Small intestine (tissue), 7 donors: ENCODE results near the gene KCNH4. TPM values are rescaled to one million over a fixed set of nuclear protein-coding genes. Genes with fewer than 3 reads are reported as not detected.

Source experiments
- DNase-seq, 2 donors: peaks; one replicate each; pipeline versions ENCODE4 v3.0.0 to v3.0.0-alpha.2; 2013
- FAIRE-seq: peaks from 2 replicates; lab custom pipeline; 2012; peaks lifted over from hg19 to GRCh38; lab: Jason Lieb, UNC
- H3K27ac ChIP-seq, 3 donors: one replicate each; pipeline ENCODE4 v1.5.1; 2013; ENCODE audit warnings: low read length in 2 of 3, mild to moderate bottlenecking in 2 of 3, control low read depth in 1 of 3, inconsistent platforms in 1 of 3, low read depth in 1 of 3, moderate library complexity in 1 of 3
- H3K27me3 ChIP-seq, 3 donors: one replicate each; pipeline ENCODE4 v1.6.1; 2013; ENCODE audit warnings: low read length in 3 of 3, inconsistent platforms in 1 of 3; ENCODE audit not compliant: control insufficient read depth in 3 of 3, insufficient read depth in 3 of 3
- H3K36me3 ChIP-seq, 3 donors: one replicate each; pipeline ENCODE4 v1.6.1; 2013; ENCODE audit warnings: low read length in 3 of 3, inconsistent platforms in 1 of 3, low read depth in 1 of 3, mild to moderate bottlenecking in 1 of 3, moderate library complexity in 1 of 3; ENCODE audit not compliant: control insufficient read depth in 3 of 3, insufficient read depth in 2 of 3
- H3K4me1 ChIP-seq, 3 donors: one replicate each; pipeline ENCODE4 v1.6.1; 2013; ENCODE audit warnings: low read length in 2 of 3, inconsistent platforms in 1 of 3, low read depth in 1 of 3, mild to moderate bottlenecking in 1 of 3, moderate library complexity in 1 of 3; ENCODE audit not compliant: control insufficient read depth in 3 of 3, insufficient read depth in 2 of 3
- H3K4me3 ChIP-seq, 3 donors: one replicate each; pipeline ENCODE4 v1.5.1; 2013; ENCODE audit warnings: low read length in 3 of 3, control low read depth in 1 of 3, inconsistent platforms in 1 of 3, low read depth in 1 of 3, mild to moderate bottlenecking in 1 of 3, moderate library complexity in 1 of 3
- H3K9me3 ChIP-seq, 2 donors: one replicate each; pipeline ENCODE4 v1.6.1; 2013; ENCODE audit warnings: low read depth in 1 of 2, low read length in 1 of 2; ENCODE audit not compliant: control insufficient read depth in 2 of 2, insufficient read depth in 1 of 2
- WGBS, 3 donors: extraction: QIAGEN DNeasy Blood & Tissue Kit; methylation state at CpG; one replicate each; pipeline ENCODE4 v1.1.7; 2013; 5-methylcytosine and 5-hydroxymethylcytosine counted together
- polyA plus RNA-seq, 4 donors: library from polyadenylated mRNA; stranded (reverse) in 3 of 4; unstranded in 1 of 4; fragments of 200-250 nt in 3 of 4; fragments of 120-200 nt in 1 of 4; gene quantifications; one replicate each; pipeline versions ENCODE4 v1.2.1 to v1.2.3, GENCODE V29; 2013
- donor health status: healthy with polysubstance abuse.
- donor health status: control.
- donor health status: control.
- donor health status: Bipolar disorder and iron deficiency.
- donor health status: healthy.

KCNH4 gene
- polyA plus RNA-seq, 4 donors = 0.18 to 0.22 TPM; not detected in 2

DNA sequence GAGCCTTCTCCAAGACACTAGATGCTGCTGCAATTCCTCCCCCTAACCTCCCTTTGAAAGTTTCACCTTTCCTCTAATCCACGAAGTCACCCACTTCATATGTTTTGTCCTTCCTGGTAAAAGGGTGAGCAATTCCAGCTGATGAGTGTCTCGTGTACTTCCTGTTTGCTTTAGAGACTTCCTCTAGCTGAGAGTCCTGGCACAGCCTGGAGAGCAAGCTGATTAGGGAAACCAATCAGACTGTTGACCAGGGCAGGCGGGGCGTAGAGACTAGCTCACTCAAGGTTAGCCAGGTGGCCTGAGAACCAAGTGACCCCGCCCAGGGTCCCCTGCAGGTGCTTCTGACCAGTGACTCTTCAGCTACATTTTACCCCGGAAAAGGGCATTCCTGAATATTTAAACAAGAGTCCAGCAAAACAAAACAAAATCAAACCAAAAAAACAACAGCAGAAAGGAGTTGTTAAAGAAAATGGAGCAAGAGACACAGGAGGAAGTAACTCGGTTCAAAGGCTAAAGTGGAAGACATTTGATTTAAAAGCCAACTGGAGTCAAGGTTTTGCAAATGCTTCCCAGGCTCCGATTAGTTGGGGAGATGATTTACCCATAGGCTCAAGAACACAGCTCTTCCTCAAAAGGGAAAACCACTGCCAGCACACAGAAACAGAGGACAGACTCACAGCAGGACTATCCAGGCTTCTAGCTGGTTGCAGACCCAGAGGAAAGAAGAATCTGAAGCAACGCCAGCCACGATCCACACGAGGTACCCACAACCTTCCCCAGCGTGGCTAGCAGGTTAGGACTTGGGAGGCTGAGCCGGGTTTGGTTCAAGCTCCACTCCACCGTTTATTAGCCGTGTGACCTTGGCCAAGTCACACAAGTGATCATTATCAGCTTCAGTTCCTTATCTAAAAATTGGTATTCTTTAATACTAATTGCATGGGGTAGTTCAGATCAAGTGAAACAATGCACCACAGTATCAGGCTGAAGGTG is 45.0 kb downstream of the KCNH4 start:
- Histone ChIP-seq H3K4me3 (peak overlapping the region in 2 of 3 donors; percentile 3 to 33), H3K36me3 (peaks cover under 1 to 63% (median 2%) of the 10 kb centered on the region in 3 donors)

GRCh38 chr17:42135151-42135550 is 45.8 kb downstream of the KCNH4 start:
- Histone ChIP-seq H3K27ac (peak overlapping the region; percentile 75 to 96 (median 84)), H3K4me1 (peaks cover 9 to 60% (median 10%) of the 10 kb centered on the region in 3 donors)
- WGBS, 3 donors = 59 to 72% (median 69%) methylated on average over 6 of the region's 6 CpGs

More for the DNA sequence above, 45.0 kb downstream of the KCNH4 start:
- Histone ChIP-seq H3K27ac (peak overlapping the region; percentile 75 to 96 (median 84)), H3K27me3 (no peaks in the 10 kb centered on the region), H3K4me1 (peaks cover 9 to 60% (median 10%) of the 10 kb centered on the region in 3 donors), H3K9me3 (no peaks in the 10 kb centered on the region)
- WGBS, 3 donors = 10 to 38% (median 17%) methylated on average over 15 of the region's 15 CpGs
- FAIRE-seq = peak; percentile 19
- peak; percentile 91 to 98 for DNase-seq

GRCh38 chr17:42133461-42134041 is 47.4 kb downstream of the KCNH4 start:
- 7 to 31% (median 19%) methylated on average over 4 of the region's 4 CpGs for WGBS, 3 donors
- peaks cover 9 to 54% (median 10%) of the 10 kb centered on the region in 3 donors for H3K4me1 ChIP-seq
- no peak overlapping the region for H3K4me3 ChIP-seq
- H3K9me3 ChIP-seq = no peaks in the 10 kb centered on the region
- FAIRE-seq = no peak
- peak in 1 of 2 donors; percentile 48 for DNase-seq
- peaks cover 4 to 66% (median 12%) of the 10 kb centered on the region in 3 donors for H3K36me3 ChIP-seq
- no peaks in the 10 kb centered on the region for H3K27me3 ChIP-seq
- peak overlapping the region; percentile 46 to 60 (median 48) for H3K27ac ChIP-seq

More at GRCh38 chr17:42135151-42135550, 45.8 kb downstream of the KCNH4 start:
- DNase-seq (no peak), FAIRE-seq (no peak)
- H3K27me3 ChIP-seq = no peaks in the 10 kb centered on the region
- no peaks in the 10 kb centered on the region for H3K9me3 ChIP-seq
- no peak overlapping the region for H3K4me3 ChIP-seq
- peaks cover 0 to 64% (median 4%) of the 10 kb centered on the region in 3 donors for H3K36me3 ChIP-seq

- H3K36me3 ChIP-seq = peaks cover 6 to 66% (median 14%) of the 10 kb centered on the region in 3 donors
- no peaks in the 10 kb centered on the region for H3K9me3 ChIP-seq
- peaks cover 9 to 54% (median 10%) of the 10 kb centered on the region in 3 donors for H3K4me1 ChIP-seq
- H3K4me3 ChIP-seq = no peak overlapping the region
- H3K27ac ChIP-seq = peak overlapping the region; percentile 46 to 49 (median 48)
- H3K27me3 ChIP-seq = no peaks in the 10 kb centered on the region
- DNase-seq = peak; percentile 61 to 66
- FAIRE-seq = no peak
- 18 to 28% (median 20%) methylated on average over 3 of the region's 3 CpGs for WGBS, 3 donors
Measured at GRCh38 chr17:42132941-42133340, 48.0 kb downstream of the KCNH4 start.

DNA sequence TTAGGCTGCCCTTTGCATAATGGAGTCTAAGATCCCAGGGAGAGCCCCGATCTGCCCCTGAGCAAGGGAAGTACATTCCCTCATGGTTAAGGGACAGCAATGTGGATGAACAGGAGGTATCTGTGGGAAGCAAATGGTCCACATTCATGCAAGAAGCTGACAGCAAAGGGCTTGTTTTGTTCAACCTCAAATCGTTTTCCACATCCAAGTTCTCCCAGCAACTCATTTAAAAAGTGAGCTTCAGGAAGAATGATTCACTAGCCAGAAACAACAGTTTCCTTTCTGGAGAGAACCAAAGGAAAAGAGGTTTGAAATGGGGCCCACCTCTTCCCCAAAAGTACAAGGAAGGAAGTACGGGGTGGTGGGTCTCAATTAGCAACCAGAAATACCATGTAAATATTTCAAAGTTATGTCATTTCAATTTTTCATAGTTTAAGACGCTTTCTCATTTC is 48.9 kb downstream of the KCNH4 start:
- Histone ChIP-seq H3K27ac (peak overlapping the region in 1 of 3 donors; percentile 57), H3K36me3 (peaks cover 9 to 69% (median 14%) of the 10 kb centered on the region in 3 donors), H3K27me3 (no peaks in the 10 kb centered on the region), H3K4me3 (no peak overlapping the region), H3K4me1 (peaks cover 9 to 54% (median 10%) of the 10 kb centered on the region in 3 donors), H3K9me3 (no peaks in the 10 kb centered on the region)
- WGBS, 3 donors = 48 to 69% (median 68%) methylated on average over 4 of the region's 4 CpGs
- DNase-seq (no peak), FAIRE-seq (no peak)

DNA sequence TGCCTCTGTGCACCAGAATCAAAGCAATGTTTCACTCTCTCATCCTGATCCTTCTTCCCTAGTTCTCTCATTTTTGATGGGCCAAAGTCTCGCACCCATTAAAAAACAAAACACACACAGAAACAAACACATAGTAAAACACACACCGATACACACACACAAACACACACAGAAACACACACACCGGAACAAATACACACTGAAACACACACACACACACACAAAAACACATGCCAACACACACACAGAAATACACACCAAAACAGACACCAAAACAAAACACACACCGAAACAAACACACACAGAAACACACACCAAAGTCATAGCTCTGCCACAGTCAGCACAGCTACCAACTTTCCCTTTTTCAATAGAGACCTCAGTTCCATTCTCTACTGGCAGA is 49.7 kb downstream of the KCNH4 start:
- FAIRE-seq (no peak), DNase-seq (no peak)
- Histone ChIP-seq H3K27me3 (no peaks in the 10 kb centered on the region), H3K4me3 (no peak overlapping the region), H3K36me3 (peaks cover 11 to 71% (median 16%) of the 10 kb centered on the region in 3 donors), H3K9me3 (no peaks in the 10 kb centered on the region), H3K4me1 (peaks cover 9 to 46% (median 10%) of the 10 kb centered on the region in 3 donors), H3K27ac (peak overlapping the region in 1 of 3 donors; percentile 57)
- WGBS, 3 donors = 88 to 97% (median 95%) methylated on average over 4 of the region's 4 CpGs

DNA sequence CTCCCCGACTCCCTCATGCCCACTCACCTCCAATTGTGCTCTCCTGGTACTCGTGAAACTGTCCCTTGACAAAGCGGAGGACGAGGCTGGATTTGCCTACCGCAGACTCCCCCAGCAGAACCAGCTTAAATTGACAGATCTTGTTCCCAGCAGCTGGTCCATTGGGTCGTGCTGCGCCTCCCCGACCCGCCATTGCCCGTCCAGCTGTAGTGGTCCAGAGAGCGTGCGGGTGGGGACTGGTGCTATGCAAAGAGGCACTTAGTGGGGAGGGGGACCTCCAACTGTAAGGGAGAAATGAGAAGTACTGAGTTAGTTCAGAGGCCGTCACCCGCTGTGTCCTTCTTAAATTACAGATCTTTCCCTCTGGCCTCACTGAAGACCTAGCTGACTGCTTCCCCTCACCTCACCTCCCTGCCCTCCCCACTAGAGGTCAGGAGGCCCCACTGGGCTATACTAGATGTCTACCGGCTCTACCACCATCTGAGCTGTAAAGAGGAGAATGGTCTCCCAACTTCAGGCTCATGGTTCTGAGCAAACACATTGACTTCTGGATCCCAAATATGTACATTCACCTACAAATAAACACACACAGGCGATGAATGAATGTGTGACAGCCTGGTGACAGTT is 50.5 kb downstream of the KCNH4 start:
- H3K27ac ChIP-seq = peak overlapping the region in 1 of 3 donors; percentile 57
- no peaks in the 10 kb centered on the region for H3K9me3 ChIP-seq
- no peaks in the 10 kb centered on the region for H3K27me3 ChIP-seq
- H3K4me1 ChIP-seq = peaks cover 8 to 39% (median 9%) of the 10 kb centered on the region in 3 donors
- H3K4me3 ChIP-seq = no peak overlapping the region
- FAIRE-seq (no peak), DNase-seq (no peak)
- H3K36me3 ChIP-seq = peaks cover 14 to 79% (median 18%) of the 10 kb centered on the region in 3 donors
- WGBS, 3 donors = 93 to 96% (median 95%) methylated on average over 16 of the region's 16 CpGs
